ENCODE data around the gene ELAVL1.

Gene ELAVL1

GRCh38 chr19:7987114-7987768 lies 18.2 kb downstream of the ELAVL1 start:
- peaks cover 38% of the 10 kb centered on the region for H3K4me1 ChIP-seq
- H3K27ac ChIP-seq: no peak overlapping the region
- no peaks in the 10 kb centered on the region for H3K9me3 ChIP-seq
- no peak overlapping the region for H3K4me2 ChIP-seq
- H3K4me3 ChIP-seq: no peak overlapping the region
- H3K36me3 ChIP-seq: peaks cover 99% of the 10 kb centered on the region
- no peaks in the 10 kb centered on the region for H3K27me3 ChIP-seq
- TF ChIP-seq Cebpa-rat (IDR thresholded peaks at IDR 0.05): no peak
- peaks cover 100% of the 10 kb centered on the region for H4K20me1 ChIP-seq
- H3K9ac ChIP-seq: no peak overlapping the region

DNA sequence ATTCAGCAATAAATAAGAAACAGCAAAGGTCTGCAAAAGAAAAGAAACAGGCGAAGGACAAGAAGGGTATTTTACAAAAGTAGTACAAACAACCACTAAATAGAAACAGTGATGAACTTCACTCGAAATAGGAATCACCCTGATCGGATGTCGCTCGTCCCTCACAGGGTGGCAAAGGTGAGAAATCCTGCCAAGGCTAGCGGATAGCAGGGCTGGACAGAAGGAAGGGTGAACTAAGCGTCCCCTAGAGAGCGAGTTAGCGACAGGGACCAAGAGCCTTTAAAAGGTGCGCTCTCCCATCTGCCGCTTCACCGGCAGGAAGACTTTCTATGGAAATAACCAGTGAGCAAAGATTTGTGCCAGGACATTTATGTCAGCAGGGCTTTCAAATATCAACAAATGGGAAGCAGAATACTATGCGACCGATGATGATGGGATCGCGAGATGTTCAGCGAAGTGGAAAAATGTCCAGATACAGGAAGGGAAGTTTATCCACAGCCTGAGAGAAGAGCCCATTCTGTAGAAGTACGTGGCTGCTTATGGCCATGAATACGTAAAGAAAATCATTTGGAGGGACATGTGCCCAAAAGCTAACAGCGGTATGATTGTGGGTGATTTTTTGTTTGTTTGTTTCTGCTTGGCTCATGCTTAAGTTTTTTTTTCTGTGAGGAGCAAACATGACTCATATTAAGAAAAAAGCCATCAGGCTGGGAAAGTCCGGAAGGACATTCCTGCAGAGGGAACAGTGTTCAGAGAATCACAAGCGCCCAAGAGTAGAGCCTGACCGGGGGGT lies 18.9 kb downstream of the ELAVL1 start:
- Histone ChIP-seq H3K36me3 (peaks cover 99% of the 10 kb centered on the region), H3K4me3 (no peak overlapping the region), H3K4me2 (no peak overlapping the region), H3K9ac (no peak overlapping the region), H3K27ac (0 out of 2 replicates have a peak overlapping the region, but pooled peaks have one; percentile 13), H3K27me3 (no peaks in the 10 kb centered on the region), H3K9me3 (no peaks in the 10 kb centered on the region), H4K20me1 (peaks cover 100% of the 10 kb centered on the region), H3K4me1 (peaks cover 38% of the 10 kb centered on the region)
- TF ChIP-seq Cebpa-rat (IDR thresholded peaks at IDR 0.05): no peak

GRCh38 chr19:7985481-7985911 lies 19.9 kb downstream of the ELAVL1 start:
- peaks cover 38% of the 10 kb centered on the region for H3K4me1 ChIP-seq
- peaks cover 99% of the 10 kb centered on the region for H3K36me3 ChIP-seq
- TF ChIP-seq Cebpa-rat (IDR thresholded peaks at IDR 0.05): no peak
- no peaks in the 10 kb centered on the region for H3K27me3 ChIP-seq
- H3K9ac ChIP-seq: no peak overlapping the region
- H3K9me3 ChIP-seq: no peaks in the 10 kb centered on the region
- no peak overlapping the region for H3K4me3 ChIP-seq
- H3K27ac ChIP-seq: 0 out of 2 replicates have a peak overlapping the region, but pooled peaks have one; percentile 13
- peak overlapping the region; percentile 65; the same call in 1 of the 2 replicates for H3K4me2 ChIP-seq
- peaks cover 100% of the 10 kb centered on the region for H4K20me1 ChIP-seq

DNA sequence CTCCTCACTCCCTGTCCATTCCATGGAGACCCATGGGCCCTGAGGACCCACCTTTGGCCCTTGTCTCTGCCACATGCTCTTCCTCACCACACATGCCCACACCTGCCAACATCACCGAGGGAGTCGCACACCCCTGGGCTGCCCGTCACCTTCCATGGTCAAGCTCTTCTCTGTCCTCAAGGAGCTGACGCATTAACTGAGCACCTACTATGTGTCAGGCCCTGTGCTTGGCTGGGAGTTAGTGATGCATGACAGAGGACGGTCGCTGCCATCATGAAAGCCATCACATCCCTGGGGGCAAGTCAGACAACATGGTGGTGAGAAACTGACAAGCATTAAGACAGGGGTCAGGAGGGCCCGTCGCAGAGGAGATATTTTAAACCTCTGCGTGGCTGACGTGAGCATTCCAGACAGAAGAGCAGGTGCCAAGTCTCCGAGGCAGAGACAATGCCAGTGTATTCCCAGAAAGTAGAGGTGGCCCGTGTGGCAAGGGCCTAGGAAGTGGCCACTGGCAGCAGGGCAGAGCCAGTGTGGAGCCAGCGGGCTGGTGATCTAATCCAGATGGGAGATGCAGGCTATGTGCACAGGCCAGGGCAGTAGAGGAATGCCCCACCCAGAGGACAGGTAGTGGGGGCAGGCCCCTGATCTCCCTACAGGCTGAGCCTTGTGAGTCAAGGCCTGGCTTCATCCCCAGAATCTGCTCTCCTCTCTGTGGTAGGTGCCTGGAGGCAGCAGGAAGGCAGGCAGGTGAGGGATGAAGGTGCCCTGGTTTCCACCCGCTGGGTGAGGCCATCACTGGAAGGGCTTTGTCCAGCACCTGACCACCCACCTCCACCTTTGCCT lies 21.2 kb downstream of the ELAVL1 start:
- H3K4me1 ChIP-seq: peaks cover 38% of the 10 kb centered on the region
- no peak overlapping the region; the same call in 1 of the 2 replicates for H3K4me3 ChIP-seq
- peaks cover 100% of the 10 kb centered on the region for H4K20me1 ChIP-seq
- peak overlapping the region; percentile 65 for H3K4me2 ChIP-seq
- no peaks in the 10 kb centered on the region for H3K27me3 ChIP-seq
- peak overlapping the region; percentile 12; the same call in 1 of the 2 replicates for H3K9ac ChIP-seq
- H3K9me3 ChIP-seq: no peaks in the 10 kb centered on the region
- peaks cover 99% of the 10 kb centered on the region for H3K36me3 ChIP-seq
- peak overlapping the region; percentile 63 for H3K27ac ChIP-seq
- TF ChIP-seq Cebpa-rat (IDR thresholded peaks at IDR 0.05): no peak

DNA sequence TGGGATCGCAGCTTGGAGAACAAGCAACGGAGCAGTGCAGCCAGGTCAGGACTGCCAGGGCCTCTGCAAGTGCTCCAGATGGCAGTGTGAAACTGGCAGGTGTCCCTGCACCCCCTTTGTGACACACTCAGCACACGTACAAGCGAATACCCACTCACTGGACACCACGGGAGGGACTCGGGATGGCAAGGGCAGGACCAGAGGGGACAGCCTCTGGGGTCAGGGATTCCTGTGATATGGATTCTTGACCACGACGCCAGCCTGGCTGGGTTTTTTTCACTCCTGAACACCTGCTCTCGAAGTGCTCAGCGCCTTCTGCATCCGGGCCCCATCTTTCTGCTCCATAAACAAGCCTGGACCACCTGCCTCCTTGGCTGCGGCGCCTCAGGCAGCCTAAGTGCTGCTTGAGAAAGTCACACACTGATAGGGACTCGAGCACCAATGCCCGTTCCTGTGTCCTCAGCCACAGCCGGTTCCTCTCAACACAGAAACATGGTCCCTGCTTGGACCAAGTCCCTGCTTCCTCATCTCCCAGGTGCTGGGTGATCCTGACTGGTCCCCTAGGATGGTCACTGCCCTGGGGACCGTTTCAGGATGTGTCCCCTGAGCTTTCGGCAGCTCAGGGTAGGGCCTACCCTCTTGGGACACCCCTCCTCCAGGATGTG lies 22.0 kb downstream of the ELAVL1 start:
- Histone ChIP-seq H3K36me3 (peaks cover 99% of the 10 kb centered on the region), H3K27me3 (no peaks in the 10 kb centered on the region), H3K4me2 (peak overlapping the region; percentile 65), H3K9me3 (no peaks in the 10 kb centered on the region), H4K20me1 (peaks cover 100% of the 10 kb centered on the region), H3K27ac (peak overlapping the region; percentile 63; the same call in 1 of the 2 replicates), H3K9ac (no peak overlapping the region), H3K4me1 (peaks cover 38% of the 10 kb centered on the region), H3K4me3 (no peak overlapping the region)
- no peak for TF ChIP-seq Cebpa-rat (IDR thresholded peaks at IDR 0.05)

- H3K4me1 ChIP-seq: peaks cover 38% of the 10 kb centered on the region
- no peak overlapping the region for H3K4me2 ChIP-seq
- no peaks in the 10 kb centered on the region for H3K9me3 ChIP-seq
- H3K27ac ChIP-seq: 0 out of 2 replicates have a peak overlapping the region, but pooled peaks have one; percentile 63
- no peak overlapping the region for H3K4me3 ChIP-seq
- H3K27me3 ChIP-seq: no peaks in the 10 kb centered on the region
- TF ChIP-seq Cebpa-rat (IDR thresholded peaks at IDR 0.05): no peak
- H4K20me1 ChIP-seq: peaks cover 100% of the 10 kb centered on the region
- peaks cover 99% of the 10 kb centered on the region for H3K36me3 ChIP-seq
- H3K9ac ChIP-seq: no peak overlapping the region
Measured at GRCh38 chr19:7982651-7983099, 22.8 kb downstream of the ELAVL1 start.

DNA sequence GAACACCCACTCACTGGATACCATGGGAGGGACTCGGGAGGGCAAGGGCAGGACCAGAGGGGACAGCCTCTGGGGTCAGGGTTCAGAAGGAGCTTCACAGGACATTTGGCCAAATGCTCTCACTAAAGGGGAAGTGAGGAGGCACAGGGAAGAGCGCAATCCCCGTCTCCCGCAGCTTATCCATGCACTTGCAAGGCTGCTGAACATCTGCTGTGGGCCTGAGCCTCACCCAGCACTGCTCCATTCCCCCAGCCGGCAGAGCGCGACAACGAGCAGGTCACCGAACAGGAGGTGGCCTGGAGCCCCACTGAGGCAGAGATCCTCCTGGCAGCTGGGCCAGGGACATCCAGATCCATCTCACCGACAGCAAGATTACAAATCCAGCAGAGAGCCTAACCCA lies 23.3 kb downstream of the ELAVL1 start:
- H3K27ac ChIP-seq: no peak overlapping the region
- no peak overlapping the region for H3K9ac ChIP-seq
- H3K4me3 ChIP-seq: no peak overlapping the region
- H3K4me1 ChIP-seq: peaks cover 33% of the 10 kb centered on the region
- H3K27me3 ChIP-seq: no peaks in the 10 kb centered on the region
- H3K9me3 ChIP-seq: no peaks in the 10 kb centered on the region
- peaks cover 99% of the 10 kb centered on the region for H3K36me3 ChIP-seq
- no peak for TF ChIP-seq Cebpa-rat (IDR thresholded peaks at IDR 0.05)
- peaks cover 100% of the 10 kb centered on the region for H4K20me1 ChIP-seq
- H3K4me2 ChIP-seq: no peak overlapping the region

- H3K4me3 ChIP-seq: no peak overlapping the region
- no peaks in the 10 kb centered on the region for H3K27me3 ChIP-seq
- no peaks in the 10 kb centered on the region for H3K9me3 ChIP-seq
- H3K9ac ChIP-seq: no peak overlapping the region
- no peak for TF ChIP-seq Cebpa-rat (IDR thresholded peaks at IDR 0.05)
- H3K36me3 ChIP-seq: peaks cover 100% of the 10 kb centered on the region
- H4K20me1 ChIP-seq: peaks cover 100% of the 10 kb centered on the region
- H3K4me2 ChIP-seq: no peak overlapping the region
- no peak overlapping the region for H3K27ac ChIP-seq
- peaks cover 32% of the 10 kb centered on the region for H3K4me1 ChIP-seq
Measured at GRCh38 chr19:7981661-7982060, 23.8 kb downstream of the ELAVL1 start.

DNA sequence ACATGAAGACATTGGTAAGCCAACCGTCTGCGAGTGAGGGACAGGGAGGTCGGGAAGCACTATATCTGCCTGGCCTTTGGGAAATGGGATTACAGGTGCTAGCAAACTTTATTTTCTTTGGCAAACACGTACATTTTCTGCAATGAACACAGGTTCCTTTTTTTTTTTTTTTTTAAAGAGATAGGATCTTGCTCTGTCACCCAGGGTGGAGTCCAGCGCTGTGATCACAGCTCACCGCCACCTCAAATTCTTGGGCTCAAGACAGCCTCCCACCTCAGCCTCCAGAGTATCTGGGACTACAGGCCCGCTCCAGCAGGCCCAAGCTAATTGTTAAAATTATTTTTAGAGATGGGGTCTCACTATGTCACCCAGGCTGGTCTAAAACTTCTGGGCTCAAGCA lies 24.2 kb downstream of the ELAVL1 start:
- Histone ChIP-seq H3K9ac (no peak overlapping the region), H3K36me3 (peaks cover 100% of the 10 kb centered on the region), H3K4me1 (peaks cover 30% of the 10 kb centered on the region), H3K27ac (no peak overlapping the region), H3K27me3 (no peaks in the 10 kb centered on the region), H3K4me3 (no peak overlapping the region), H3K9me3 (no peaks in the 10 kb centered on the region), H4K20me1 (peaks cover 100% of the 10 kb centered on the region), H3K4me2 (no peak overlapping the region)
- no peak for TF ChIP-seq Cebpa-rat (IDR thresholded peaks at IDR 0.05)

Measured in BLaER1 (cell line).